ENCODE results near the gene RNF14.

The RNF14 gene

GRCh38 chr5:142036918-142037317 is 68.0 kb downstream of the RNF14 start:
- no peak for TF ChIP-seq TEAD4 (IDR thresholded peaks at IDR 0.05)
- no peak for TF ChIP-seq CREB1 (IDR thresholded peaks at IDR 0.05; ENCODE audit: low read depth)
- TF ChIP-seq YY1 (IDR thresholded peaks at IDR 0.05; ENCODE audit: low read depth): no peak
- TF ChIP-seq FOXM1 (IDR thresholded peaks at IDR 0.05; ENCODE audit: borderline replicate concordance, low read depth): no peak
- TF ChIP-seq USF1 (IDR thresholded peaks at IDR 0.05): no peak

GRCh38 chr5:142038735-142039134 is 69.8 kb downstream of the RNF14 start:
- no peak for TF ChIP-seq TEAD4 (IDR thresholded peaks at IDR 0.05)
- TF ChIP-seq RAD21 (IDR thresholded peaks at IDR 0.05; ENCODE audit: low read depth): no peak
- no peak for TF ChIP-seq USF1 (IDR thresholded peaks at IDR 0.05)
- no peak for TF ChIP-seq EGR1 (IDR thresholded peaks at IDR 0.05)
- TF ChIP-seq REST (IDR thresholded peaks at IDR 0.05; ENCODE audit: low read depth): no peak
- no peak for TF ChIP-seq TAF1 (IDR thresholded peaks at IDR 0.05; ENCODE audit: low read depth)
- TF ChIP-seq NFIC (IDR thresholded peaks at IDR 0.05): no peak
